Stimulated activated CD8-positive, alpha-beta memory T cell treated with anti-CD3 and anti-CD28 coated beads, Interleukin-12 subunit alpha, Interleukin-12 subunit beta, amount 100 ng/mL, for 4 hours (primary cell): ENCODE results near the gene PARD3.

Experiments used
- DNase-seq: peaks from one replicate; pipeline ENCODE4 v3.0.0-alpha.2; 2020; ENCODE audit warnings: low read depth

The PARD3 gene

DNA sequence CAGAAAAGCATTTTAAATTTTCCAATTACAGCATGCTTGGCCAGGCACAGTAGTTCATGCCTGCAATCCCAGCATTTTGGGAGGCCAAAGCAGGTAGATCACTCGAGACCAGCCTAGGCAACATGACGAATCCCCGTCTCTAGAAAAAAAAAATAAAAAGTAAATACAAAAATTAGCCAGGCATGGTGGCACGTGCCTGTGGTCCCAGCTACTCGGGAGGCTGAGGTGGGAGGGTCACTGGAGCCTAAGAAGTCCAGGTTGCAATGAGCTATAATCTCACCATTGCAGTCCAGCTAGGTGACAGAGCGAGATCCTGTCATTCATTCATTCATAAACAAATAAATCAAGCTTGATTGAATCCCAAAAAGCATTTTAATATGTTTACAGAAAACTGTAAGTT is 234.9 kb downstream of the PARD3 start:
- no peak for DNase-seq

DNA sequence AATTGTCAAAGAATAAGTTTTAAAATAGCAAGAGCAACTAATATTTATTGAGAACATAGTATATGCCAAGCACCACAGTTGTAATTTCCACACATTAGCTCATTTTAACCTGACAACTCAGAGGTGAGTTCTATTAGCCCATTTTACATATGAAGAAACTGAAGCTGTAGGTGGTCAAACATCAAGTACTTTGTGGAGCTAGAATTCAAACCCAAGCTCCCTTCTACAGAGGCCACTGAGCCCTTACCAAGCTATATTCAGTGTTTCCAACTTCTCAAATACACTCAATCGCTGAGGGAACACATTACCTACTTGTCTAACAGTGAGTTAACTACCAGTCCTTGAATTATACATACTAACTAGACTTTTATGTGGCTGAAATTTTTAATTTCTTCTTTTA is 236.6 kb downstream of the PARD3 start:
- DNase-seq: no peak

DNA sequence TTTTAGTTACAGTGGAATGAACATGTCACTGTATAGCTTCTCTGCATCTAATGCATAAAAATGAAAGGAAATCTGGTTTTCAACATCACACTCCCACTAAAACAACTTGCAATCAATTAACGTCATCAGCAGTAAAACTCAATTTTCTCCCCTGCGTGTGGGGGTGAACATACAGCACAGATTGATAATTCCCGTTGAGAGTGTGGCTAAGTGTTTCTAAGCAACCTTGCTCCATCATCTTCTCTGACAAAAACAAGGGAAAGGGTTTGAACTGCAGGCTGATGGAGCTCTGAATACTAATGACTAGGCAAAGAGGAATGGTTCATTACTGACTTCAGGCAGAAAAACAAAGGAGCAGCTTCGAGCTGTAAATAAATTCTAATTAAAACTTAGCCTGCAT is 238.3 kb downstream of the PARD3 start:
- DNase-seq: no peak

DNA sequence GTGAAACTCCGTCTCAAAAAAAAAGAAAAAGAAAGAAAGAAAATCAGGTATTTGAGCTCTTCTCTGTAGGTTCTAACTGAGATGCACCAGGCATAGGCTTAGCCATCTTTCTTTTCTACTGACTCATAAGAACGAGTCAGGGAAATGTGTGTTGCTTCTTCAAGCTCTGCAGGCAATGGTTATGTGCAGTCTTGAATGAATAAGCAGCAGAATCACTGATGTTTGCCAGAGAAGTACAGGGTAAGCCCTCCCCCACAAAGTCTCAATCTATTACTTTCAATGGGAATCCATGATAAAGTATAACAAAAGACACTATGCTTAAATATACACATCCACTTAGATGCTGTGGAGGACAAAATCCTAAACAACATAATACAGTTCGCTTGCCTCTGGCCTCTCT is 239.2 kb downstream of the PARD3 start:
- DNase-seq: no peak

DNA sequence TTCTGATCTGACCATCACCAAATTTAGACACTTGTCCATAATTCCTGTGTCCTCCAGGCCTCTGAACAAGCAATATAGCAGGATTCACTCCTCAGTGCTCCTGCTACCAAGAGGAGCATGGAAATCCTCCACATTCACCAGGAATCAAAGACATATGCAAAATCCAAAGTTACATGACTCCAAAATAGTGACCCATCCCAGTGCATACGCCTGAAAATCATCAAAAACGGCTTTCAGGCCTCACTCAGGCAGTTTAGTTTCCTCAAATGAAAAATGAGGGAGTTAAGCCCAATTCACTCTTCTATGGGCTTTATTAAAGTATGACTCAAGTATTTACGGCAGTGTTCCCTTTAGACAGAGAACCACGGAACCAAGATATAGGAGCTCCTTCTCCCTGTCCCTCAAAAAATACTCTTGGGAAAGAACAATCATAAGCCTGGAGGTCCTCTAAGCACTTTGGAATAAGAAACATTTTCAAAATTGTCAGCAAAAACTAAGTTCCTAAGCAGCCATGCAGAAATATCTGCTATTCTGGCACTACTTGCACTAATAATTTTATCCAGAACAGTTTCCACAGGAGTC is 240.7 kb downstream of the PARD3 start:
- no peak for DNase-seq

DNA sequence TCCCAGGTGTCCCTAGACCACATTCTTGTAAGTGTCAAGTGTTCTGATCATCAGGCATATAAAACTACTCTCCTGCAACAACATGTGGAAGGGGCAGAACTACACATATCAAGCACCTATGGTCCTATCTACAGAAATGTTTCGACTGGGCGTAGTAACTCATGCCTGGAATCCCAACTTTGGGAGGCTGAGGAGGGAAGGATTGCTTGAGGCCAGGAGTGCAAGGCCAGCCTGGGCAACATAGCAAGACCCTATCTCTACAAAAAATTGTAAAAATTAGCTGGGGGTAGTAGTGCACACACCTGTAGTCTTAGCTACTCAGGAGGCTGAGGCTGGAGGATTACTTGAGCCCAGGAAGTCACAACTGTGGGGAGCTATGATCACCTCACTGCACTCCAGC is 244.2 kb downstream of the PARD3 start:
- DNase-seq: no peak

DNA sequence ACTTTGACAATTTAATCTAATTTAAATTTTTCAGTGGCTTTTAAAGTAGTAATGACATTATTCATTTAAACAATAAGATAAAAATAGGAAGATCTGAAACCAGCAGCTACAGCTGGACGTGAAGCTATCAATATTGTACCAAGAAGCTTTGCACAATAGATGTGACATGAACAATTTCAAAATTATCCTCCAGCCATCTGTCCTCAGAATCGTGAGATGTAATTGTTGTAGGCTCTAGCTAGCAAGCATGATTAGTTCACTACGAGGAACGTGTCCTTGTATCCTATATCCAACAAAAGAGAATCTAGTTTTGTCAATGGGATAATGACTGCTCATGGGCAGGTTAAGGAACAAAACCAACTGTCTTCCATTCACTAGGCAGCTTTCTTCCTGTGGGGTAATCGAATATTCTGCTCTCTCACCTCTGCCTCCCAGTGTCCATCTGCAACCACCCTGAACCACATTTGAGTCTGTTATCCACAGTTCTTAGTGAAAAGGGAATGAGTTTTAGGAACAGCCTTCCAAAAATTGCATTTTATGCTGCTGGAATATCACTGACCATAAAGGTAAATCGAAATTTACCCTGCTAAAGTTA is 247.3 kb downstream of the PARD3 start:
- DNase-seq: no peak

DNA sequence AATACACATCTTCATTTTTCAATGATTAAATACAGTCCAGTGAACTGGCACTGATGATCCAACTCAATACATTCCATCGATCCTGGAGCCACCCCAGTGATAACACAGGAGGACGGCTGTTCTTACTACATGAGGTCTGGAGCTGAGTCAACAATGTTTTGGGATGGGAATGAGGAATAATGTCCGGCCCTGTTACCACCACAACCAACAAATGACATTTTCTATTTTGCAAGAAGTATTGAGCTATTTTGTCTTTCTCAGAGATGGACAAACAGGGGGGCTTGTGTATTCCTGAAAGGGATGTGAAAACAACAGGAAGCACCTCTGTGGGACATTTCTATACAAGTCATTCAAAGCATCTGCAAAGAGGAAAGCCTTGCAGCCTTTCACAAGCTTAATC is 249.2 kb downstream of the PARD3 start:
- no peak for DNase-seq

DNA sequence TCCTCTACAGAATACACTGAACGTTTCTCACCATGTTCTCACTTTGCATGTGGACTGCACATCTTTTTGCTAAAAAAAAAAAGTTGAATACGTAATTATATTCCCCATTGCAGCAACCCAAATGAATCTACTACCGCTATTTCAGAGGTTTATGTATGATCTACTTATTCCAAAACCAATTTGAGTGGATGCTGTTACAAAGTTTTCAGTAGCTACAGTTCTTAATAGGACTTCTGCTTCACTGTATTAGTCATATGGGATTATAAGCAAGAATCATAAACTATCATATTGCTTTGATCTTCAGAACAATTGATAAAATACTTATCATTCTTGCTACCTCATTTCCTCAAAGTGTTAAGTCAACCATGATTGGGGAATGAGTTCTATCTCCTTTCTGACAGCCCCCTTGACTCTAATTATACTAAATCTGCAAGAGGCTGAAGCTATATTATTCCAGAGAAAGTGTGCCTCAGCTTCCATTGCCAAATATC is 257.0 kb downstream of the PARD3 start:
- DNase-seq: no peak

DNA sequence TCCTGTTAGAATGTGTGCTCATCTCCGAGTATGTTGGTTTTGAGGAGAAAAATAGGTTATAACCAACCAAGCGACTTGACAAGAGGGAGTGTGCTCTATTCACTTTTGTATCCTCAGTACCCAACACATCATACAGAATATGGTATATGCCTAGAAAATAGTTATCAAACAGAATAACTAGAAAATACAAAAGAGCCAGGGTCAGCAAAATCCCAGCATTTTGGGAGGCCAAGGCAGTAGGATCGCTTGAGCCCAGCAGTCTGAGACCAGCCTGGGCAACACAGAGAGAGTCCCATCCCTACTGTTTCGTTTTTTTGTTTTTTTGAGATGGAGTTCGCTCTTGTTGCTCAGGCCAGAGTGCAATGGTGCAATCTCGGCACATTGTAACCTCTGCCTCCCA is 257.9 kb downstream of the PARD3 start:
- DNase-seq: no peak

DNA sequence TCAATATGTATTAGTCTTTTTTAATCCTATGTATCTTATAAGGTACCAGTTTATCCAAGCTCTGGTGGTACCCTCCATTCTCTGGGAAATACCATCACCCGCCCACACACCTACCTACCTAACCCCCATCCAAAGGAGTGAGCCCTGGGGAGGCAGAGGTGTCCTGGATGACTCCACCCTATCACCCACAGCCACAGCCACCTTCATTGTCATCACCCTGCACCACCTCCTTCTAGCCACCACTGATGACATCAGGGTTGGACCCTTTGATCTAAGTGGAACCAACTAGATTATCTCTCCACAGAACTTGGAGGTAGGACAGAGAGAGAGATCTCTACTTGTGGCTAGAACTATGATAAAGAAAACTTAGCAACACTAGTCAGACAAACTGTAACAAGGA is 259.4 kb downstream of the PARD3 start:
- DNase-seq: no peak

DNA sequence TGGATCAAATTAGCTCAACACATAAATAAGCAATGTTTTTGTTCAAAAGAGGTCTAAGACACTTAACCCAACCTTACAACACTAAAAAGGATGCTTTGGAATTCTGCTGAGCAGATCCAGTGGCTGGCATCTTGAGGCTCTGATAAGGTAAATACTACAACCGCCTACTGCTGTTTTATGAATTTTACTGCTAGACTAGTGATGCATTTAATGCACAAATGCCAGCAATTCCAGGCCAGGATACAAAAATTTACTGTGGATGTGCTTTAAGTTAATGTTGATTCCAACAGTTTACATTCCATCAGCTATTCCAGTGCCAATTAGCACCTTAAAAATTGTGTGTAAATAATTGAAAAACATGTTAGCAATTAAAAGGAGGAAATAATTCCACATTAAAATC is 261.3 kb downstream of the PARD3 start:
- no peak for DNase-seq

DNA sequence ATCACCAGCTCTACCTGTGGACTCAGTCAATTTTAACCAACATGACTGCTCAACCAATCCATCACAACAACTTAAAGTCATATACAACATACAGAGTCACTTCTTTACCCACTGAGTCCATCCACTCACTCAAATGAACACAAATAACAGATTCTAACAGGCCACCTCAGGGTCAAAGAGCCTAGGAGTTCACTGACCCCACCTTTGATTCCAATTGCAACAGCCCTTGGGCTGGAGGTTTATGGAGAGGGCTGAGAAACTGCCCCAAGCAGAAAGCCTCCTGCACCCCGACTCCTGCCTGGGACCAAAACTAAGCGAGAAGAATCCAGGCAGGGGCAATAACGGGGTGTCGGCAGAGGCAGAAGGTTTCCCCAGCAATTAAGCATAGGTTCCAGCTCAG is 263.8 kb downstream of the PARD3 start:
- DNase-seq: no peak

DNA sequence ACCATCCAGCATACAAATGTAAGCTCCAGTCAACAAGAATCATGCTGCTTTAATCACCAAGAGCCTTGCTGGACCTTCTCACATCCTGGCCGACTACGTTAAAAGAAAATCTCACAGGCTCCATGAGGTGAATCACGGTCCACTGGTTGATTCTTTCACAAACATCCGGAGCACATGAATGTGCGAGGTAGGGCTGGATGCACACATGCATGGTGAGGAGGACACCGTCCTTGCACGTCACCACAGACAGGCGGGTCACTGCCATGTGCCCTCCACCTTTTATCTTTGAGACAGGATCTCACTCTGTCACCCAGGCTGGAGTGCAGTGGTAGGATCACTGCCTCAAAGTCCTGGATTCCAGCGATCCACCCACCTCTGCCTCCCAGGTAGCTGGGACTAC is 265.1 kb downstream of the PARD3 start:
- no peak for DNase-seq

DNA sequence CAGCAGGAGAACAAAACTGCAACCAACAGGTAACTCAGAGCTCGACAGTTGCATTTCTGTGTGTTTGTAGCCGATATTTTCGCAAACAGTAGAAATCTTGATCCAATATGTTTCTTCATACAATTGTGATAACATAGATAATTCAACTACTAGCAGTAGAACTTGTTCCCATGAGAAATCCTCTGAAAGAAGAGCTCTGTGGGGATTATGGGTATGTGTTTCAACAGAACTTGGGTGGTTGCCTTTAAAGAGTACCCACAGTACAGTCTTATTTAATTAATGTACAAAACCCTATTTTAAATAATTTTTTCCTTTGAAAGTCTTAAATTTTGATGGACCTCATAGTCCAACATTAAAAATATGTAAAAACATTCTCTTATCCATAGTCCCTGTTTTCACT is 266.1 kb downstream of the PARD3 start:
- no peak for DNase-seq

DNA sequence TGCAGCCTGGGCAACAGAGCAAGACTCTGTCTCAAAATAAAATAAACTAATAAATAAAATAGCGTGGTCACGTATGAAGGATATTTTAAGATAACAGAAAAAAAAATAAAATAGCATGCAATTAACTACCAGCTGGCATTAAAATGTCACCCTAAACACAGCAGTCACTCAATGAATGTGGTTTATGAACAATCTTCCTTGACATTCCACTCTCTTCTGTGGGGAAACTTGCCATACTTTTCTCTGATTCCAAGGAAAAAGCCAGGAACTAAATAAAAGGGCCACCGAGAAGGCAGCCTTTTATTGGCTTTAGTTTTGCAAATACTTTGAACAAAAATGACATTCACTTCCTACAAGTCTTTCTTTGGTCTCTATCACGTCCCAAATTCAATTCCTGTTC is 266.6 kb downstream of the PARD3 start:
- DNase-seq: no peak

DNA sequence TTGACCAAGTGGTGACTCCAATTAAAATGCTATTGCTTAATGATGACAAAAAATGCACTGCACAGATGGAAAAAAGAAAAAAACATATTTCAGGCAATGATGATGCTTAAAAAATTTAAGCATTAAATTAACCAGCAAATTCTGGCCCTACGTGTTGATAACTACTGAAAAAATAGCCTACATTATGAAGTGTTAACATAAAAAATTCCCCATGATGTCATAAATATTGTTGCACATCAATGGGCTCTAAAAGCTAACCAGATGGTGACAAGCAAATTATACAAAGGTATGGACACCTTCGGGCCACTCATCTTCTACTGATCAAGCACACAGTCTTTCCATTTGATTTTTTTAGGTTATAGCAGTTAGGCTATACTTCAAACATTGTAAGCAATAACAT is 267.4 kb downstream of the PARD3 start:
- no peak for DNase-seq

DNA sequence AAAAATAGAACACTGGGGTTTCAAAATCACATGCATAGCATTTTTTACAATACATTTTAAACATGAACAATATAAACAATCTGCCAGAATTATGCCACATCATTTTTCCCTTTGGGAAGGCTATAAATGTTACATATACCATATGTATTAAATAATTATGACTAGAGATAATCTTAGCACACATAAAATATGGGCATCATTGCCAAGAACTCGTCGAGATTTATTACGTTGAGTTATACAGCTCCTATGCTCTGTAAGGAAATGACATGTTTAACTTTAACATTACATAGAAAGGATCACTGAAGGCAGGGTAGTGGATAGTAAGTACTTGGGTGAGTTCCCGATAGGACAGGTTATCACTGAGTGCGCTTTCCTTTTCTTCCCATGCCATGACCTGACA is 267.8 kb downstream of the PARD3 start:
- no peak for DNase-seq

DNA sequence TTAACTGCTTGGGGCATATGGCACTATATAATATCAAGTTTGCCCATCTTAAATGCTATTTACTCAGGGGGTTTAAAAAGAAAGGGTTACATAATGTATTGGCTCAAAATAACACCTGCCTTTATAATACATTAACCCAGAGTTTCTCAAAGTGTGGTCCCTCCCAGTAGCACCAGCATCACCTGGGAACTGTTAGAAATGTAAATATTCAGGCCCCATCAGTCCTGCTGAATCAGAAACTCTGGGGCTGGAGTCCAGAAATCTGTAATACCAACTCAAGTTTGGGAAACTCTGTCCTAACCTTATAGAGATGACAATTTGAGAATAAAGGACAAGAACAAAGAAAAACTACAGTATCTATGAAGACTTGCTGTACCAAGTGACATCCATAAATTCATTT is 270.7 kb downstream of the PARD3 start:
- no peak for DNase-seq

DNA sequence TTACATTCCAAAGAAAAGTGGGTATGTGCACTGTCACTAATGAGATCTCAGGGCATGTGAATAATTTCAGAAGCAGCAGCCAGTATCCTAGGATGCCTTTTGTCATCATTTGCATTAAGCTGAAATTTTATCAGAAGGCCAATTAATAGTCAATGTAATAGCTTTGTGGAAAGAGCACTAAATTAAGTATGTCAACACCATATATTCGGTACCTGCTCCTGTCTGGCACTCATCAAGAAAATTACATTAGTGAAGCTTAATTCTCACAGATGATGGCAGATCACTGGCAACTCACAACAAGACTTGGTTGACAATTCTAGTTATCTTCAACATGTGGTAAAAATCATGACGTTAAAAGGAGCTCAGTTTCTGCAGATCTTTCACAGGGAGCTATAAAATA is 271.4 kb downstream of the PARD3 start:
- no peak for DNase-seq

DNA sequence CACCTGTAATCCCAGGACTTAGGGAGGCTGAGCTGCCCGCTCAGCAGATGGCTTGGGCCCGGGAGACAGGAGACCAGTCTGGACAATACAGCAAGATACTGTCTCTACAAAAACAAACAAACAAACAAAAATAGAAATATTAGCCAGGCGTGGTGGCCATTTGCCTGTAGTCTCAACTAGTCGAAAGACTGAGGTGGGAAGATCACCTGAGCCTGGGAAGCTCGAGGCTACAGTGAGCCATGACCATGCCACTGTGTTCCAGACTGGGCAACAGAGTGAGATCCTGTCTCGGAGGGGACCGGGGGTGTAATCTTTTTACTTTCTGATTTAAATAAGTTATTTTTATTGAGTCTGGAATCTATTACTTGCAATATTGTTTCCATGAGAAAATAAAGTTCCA is 274.6 kb downstream of the PARD3 start:
- no peak for DNase-seq

DNA sequence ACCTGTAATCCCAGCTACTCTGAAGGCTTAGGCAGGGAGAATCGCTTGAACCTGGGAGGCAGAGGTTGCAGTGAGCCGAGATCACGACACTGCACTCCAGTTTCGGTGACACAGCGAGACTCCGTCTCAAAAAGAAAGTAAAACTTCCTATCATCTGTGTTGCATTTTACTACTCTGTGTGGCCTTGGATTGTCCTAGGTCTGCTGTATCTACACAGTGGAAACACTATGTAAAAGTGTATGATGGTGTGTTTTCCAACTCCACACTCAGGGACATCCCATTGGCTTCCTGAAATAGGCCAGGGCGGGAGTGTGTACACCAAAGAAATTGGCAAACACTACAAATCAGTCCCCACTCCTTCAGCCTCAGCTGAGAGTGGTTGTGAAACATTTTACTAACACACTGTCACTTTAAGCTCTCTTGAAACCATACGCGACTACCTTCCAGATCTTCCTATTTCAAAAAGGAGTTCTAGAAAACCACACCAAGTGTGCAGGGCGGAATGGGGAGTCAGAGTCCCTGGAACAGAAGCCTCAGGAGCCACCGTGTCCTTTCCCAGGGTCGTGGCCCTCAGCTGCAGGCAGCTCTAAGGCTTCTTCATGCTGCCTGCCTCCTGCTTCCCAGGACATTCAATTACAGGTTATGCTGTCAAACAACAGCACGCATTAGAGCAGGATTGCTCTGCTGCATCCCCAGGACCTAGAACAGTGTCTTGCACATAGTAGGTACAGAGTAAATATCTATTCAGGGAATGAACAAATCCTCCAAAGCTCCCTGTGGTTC is 275.4 kb downstream of the PARD3 start:
- no peak for DNase-seq

DNA sequence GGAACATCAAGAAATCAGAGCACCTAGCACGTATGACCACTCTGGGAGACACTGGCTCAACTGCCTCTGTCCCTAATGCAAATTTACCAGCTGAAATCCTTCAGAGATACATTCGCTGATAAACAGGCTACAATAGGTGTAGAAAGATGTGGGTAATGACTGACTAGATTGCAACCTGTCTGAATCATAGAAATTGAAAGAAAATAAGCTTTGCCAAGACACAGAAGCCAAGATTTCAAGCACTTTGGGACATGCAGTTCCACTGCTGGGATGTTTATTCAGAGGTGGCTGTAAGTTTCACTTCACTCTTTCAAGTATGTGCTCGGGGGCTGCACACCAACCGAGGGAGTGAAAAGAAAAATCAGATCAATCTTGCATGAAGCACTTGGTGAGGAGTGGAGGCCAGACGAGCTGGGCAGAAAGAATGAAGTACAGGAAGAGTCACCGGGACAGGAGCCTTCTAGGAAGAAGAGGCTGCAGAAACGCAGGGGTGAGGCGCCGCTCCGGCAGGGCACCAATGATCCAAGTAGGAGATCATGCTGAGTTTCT is 276.7 kb downstream of the PARD3 start:
- no peak for DNase-seq
